Measurements from ENCODE around the gene TRIM56.
A peak's percentile ranks its signal among the peaks of the same experiment; 100 is the strongest.
"Not testable (repeated sequence)": the region's sequence is repeated elsewhere in the genome, so short reads cannot be mapped to it uniquely, and the experiment has no call there.

The TRIM56 gene

DNA sequence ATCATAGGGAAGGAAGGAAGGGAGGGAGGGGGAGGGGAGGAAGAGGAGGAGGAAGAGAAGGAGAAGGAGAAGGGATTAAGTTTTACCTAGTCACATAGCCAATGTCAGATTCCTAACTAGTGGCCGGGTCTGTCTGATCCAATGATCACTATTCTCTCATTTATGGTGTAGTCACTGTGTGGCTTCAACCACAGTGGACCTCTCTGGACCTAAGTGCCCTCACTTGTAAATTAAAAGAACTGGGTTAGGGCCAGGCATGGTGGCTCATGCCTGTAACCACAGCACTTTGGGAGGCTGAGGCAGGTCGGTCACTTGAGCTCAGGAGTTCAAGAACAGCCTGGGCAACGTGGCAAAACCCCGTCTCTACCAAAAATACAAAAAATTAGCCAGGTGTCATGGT, 35.0 kb downstream of the TRIM56 start:
- peaks cover 3% of the 10 kb centered on the region for H3K27me3 ChIP-seq (ENCODE audit: control insufficient read depth, insufficient read depth, low read length)
- no peak overlapping the region for H3K9ac ChIP-seq (ENCODE audit: low read length)
- H3K36me3 ChIP-seq (ENCODE audit: control insufficient read depth, insufficient read depth, low read length): no peaks in the 10 kb centered on the region
- H3K9me3 ChIP-seq (ENCODE audit: control insufficient read depth, low read length): no peaks in the 10 kb centered on the region
- peaks cover 23% of the 10 kb centered on the region for H3K4me1 ChIP-seq (ENCODE audit: control insufficient read depth, insufficient read depth, low read length)
- H3K4me3 ChIP-seq (ENCODE audit: low read length): no peak overlapping the region

DNA sequence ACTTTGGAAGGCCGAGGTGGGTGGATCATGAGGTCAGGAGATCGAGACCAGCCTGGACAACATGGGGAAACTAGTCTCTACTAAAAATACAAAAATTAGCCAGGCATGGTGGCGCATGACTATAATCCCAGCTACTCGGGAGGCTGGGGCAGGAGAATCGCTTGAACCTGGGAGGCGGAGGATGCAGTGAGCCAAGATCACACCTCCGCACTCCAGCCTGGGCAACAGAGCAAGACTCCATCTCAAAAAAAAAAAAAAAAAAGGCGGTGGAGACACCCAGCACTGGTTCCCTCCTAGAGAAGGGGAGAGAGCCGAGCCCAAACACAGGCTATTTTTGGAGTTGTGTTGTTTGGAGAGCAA, 36.3 kb downstream of the TRIM56 start:
- H3K4me3 ChIP-seq (ENCODE audit: low read length); H3K27me3 ChIP-seq (ENCODE audit: control insufficient read depth, insufficient read depth, low read length); H3K36me3 ChIP-seq (ENCODE audit: control insufficient read depth, insufficient read depth, low read length); H3K9me3 ChIP-seq (ENCODE audit: control insufficient read depth, low read length): not testable (repeated sequence)
- H3K9ac ChIP-seq (ENCODE audit: low read length): peak overlapping the region; percentile 83
- peaks cover 29% of the 10 kb centered on the region for H3K4me1 ChIP-seq (ENCODE audit: control insufficient read depth, insufficient read depth, low read length)

GRCh38 chr7:101121991-101122932, 37.0 kb downstream of the TRIM56 start:
- Histone ChIP-seq H3K27me3 (ENCODE audit: control insufficient read depth, insufficient read depth, low read length) (peaks cover 12% of the 10 kb centered on the region), H3K9me3 (ENCODE audit: control insufficient read depth, low read length) (no peaks in the 10 kb centered on the region), H3K4me3 (ENCODE audit: low read length) (peak overlapping the region; percentile 74), H3K9ac (ENCODE audit: low read length) (peak overlapping the region; percentile 83), H3K4me1 (ENCODE audit: control insufficient read depth, insufficient read depth, low read length) (peaks cover 36% of the 10 kb centered on the region), H3K36me3 (ENCODE audit: control insufficient read depth, insufficient read depth, low read length) (no peaks in the 10 kb centered on the region)

GRCh38 chr7:101122933-101123702, 37.8 kb downstream of the TRIM56 start:
- peaks cover 37% of the 10 kb centered on the region for H3K4me1 ChIP-seq (ENCODE audit: control insufficient read depth, insufficient read depth, low read length)
- no peaks in the 10 kb centered on the region for H3K9me3 ChIP-seq (ENCODE audit: control insufficient read depth, low read length)
- H3K27me3 ChIP-seq (ENCODE audit: control insufficient read depth, insufficient read depth, low read length): peaks cover 13% of the 10 kb centered on the region
- no peak overlapping the region for H3K4me3 ChIP-seq (ENCODE audit: low read length)
- H3K9ac ChIP-seq (ENCODE audit: low read length): peak overlapping the region; percentile 83
- H3K36me3 ChIP-seq (ENCODE audit: control insufficient read depth, insufficient read depth, low read length): no peaks in the 10 kb centered on the region

DNA sequence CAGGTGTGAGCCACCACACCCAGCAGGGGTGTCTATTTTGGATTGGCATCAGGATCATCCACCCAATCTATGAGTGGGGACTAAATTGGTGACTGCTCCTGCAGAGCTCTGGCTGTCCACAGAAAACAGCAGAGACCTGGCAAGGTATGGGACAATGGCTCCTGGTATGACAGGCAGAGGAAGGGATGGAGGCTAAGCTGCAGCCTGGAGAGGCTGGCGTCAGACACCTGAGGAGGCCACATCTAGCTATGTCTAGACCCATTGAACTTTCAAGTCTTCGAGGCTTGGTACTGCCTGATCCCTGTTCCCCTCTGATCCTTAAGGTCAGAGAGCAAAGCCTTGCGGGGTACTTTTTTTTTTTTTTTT, 38.4 kb downstream of the TRIM56 start:
- no peak overlapping the region for H3K9ac ChIP-seq (ENCODE audit: low read length)
- peaks cover 37% of the 10 kb centered on the region for H3K4me1 ChIP-seq (ENCODE audit: control insufficient read depth, insufficient read depth, low read length)
- H3K27me3 ChIP-seq (ENCODE audit: control insufficient read depth, insufficient read depth, low read length): peaks cover 18% of the 10 kb centered on the region
- H3K4me3 ChIP-seq (ENCODE audit: low read length): no peak overlapping the region
- H3K36me3 ChIP-seq (ENCODE audit: control insufficient read depth, insufficient read depth, low read length): no peaks in the 10 kb centered on the region
- H3K9me3 ChIP-seq (ENCODE audit: control insufficient read depth, low read length): no peaks in the 10 kb centered on the region

GRCh38 chr7:101124376-101125056, 39.2 kb downstream of the TRIM56 start:
- Histone ChIP-seq H3K27me3 (ENCODE audit: control insufficient read depth, insufficient read depth, low read length) (peaks cover 18% of the 10 kb centered on the region), H3K4me3 (ENCODE audit: low read length) (no peak overlapping the region), H3K9me3 (ENCODE audit: control insufficient read depth, low read length) (no peaks in the 10 kb centered on the region), H3K4me1 (ENCODE audit: control insufficient read depth, insufficient read depth, low read length) (peaks cover 37% of the 10 kb centered on the region), H3K9ac (ENCODE audit: low read length) (no peak overlapping the region), H3K36me3 (ENCODE audit: control insufficient read depth, insufficient read depth, low read length) (no peaks in the 10 kb centered on the region)

DNA sequence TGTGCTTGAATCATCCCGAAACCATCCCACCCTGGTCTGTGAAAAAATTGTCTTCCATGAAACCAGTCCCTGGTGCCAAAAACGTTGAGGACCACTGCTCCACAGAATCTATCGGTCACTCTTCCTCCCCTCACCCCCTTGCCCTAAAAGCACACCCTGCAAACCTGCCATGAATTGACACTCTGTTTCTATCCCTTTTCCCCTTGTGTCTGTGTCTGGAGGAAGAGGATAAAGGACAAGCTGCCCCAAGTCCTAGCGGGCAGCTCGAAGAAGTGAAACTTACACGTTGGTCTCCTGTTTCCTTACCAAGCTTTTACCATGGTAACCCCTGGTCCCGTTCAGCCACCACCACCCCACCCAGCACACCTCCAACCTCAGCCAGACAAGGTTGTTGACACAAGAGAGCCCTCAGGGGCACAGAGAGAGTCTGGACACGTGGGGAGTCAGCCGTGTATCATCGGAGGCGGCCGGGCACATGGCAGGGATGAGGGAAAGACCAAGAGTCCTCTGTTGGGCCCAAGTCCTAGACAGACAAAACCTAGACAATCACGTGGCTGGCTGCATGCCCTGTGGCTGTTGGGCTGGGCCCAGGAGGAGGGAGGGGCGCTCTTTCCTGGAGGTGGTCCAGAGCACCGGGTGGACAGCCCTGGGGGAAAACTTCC, 40.8 kb downstream of the TRIM56 start:
- peak overlapping the region; percentile 45 for H3K9ac ChIP-seq (ENCODE audit: low read length)
- H3K4me1 ChIP-seq (ENCODE audit: control insufficient read depth, insufficient read depth, low read length): peaks cover 37% of the 10 kb centered on the region
- no peaks in the 10 kb centered on the region for H3K9me3 ChIP-seq (ENCODE audit: control insufficient read depth, low read length)
- H3K36me3 ChIP-seq (ENCODE audit: control insufficient read depth, insufficient read depth, low read length): no peaks in the 10 kb centered on the region
- H3K4me3 ChIP-seq (ENCODE audit: low read length): no peak overlapping the region
- peaks cover 18% of the 10 kb centered on the region for H3K27me3 ChIP-seq (ENCODE audit: control insufficient read depth, insufficient read depth, low read length)

- Histone ChIP-seq H3K36me3 (ENCODE audit: control insufficient read depth, insufficient read depth, low read length) (no peaks in the 10 kb centered on the region), H3K4me1 (ENCODE audit: control insufficient read depth, insufficient read depth, low read length) (peaks cover 35% of the 10 kb centered on the region), H3K9me3 (ENCODE audit: control insufficient read depth, low read length) (no peaks in the 10 kb centered on the region), H3K27me3 (ENCODE audit: control insufficient read depth, insufficient read depth, low read length) (peaks cover 18% of the 10 kb centered on the region), H3K9ac (ENCODE audit: low read length) (peak within 1 kb of the TSS; percentile 45), H3K4me3 (ENCODE audit: low read length) (no peak within 1 kb of the TSS)
Observed at GRCh38 chr7:101126651-101127459, 41.6 kb downstream of the TRIM56 start, which contains the start of gene SERPINE1. SERPINE1 (plus strand) TSS chr7:101127104; CDS start chr7:101128394, 1,290 bp downstream.

DNA sequence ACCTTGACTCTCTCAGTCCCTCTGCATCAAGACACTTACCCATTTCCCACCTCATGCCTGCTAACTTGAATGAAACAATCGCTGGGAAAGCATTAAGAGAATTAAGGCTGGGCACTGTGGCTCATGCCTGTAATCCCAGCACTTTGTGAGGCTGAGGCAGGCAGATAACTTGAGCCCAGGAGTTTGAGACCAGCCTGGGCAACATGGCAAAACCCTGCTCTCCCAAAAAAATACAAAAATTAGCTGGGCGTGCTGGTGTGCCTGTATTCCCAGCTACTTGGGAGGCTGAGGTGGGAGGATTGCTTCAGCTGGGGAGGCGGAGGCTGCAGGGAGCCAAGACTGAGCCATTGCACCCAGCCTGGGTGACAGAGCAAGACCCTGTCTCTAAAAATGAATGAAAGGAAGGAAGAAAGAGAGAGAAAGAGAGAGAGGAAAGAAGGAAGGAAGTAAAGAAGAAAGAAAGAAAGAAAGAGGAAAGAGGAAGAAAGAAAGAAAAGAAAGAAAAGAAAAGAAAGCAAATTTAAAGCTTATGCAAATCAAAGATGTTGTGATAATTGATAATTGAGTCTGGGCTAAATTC, 42.3 kb downstream of the TRIM56 start:
- Histone ChIP-seq H3K27me3 (ENCODE audit: control insufficient read depth, insufficient read depth, low read length) (peaks cover 18% of the 10 kb centered on the region), H3K36me3 (ENCODE audit: control insufficient read depth, insufficient read depth, low read length) (no peaks in the 10 kb centered on the region), H3K9ac (ENCODE audit: low read length) (peak overlapping the region; percentile 28), H3K9me3 (ENCODE audit: control insufficient read depth, low read length) (no peaks in the 10 kb centered on the region), H3K4me3 (ENCODE audit: low read length) (no peak overlapping the region), H3K4me1 (ENCODE audit: control insufficient read depth, insufficient read depth, low read length) (peaks cover 28% of the 10 kb centered on the region)

- no peak overlapping the region for H3K4me3 ChIP-seq (ENCODE audit: low read length)
- no peaks in the 10 kb centered on the region for H3K9me3 ChIP-seq (ENCODE audit: control insufficient read depth, low read length)
- H3K27me3 ChIP-seq (ENCODE audit: control insufficient read depth, insufficient read depth, low read length): peaks cover 16% of the 10 kb centered on the region
- no peaks in the 10 kb centered on the region for H3K36me3 ChIP-seq (ENCODE audit: control insufficient read depth, insufficient read depth, low read length)
- H3K4me1 ChIP-seq (ENCODE audit: control insufficient read depth, insufficient read depth, low read length): peaks cover 24% of the 10 kb centered on the region
- H3K9ac ChIP-seq (ENCODE audit: low read length): no peak overlapping the region
Observed at GRCh38 chr7:101128040-101128834, 43.0 kb downstream of the TRIM56 start.

Data from mucosa of stomach (tissue), 1 donor.